ENCODE measurements around the gene ARID2. TPM values are rescaled to one million over a fixed set of nuclear protein-coding genes. Genes with fewer than 3 reads are reported as not detected.

ARID2 gene
- total and polyA plus RNA-seq, 8 donors: 29.2 to 42.6 (median 34.1) TPM

- H3K36me3 ChIP-seq: no peaks in the 10 kb centered on the region
- no peaks in the 10 kb centered on the region for H3K27me3 ChIP-seq
- H3K4me3 ChIP-seq: no peak overlapping the region
- H3K4me1 ChIP-seq: no peaks in the 10 kb centered on the region
- DNase-seq: no peak
- no peak overlapping the region for H3K27ac ChIP-seq
- H3K9me3 ChIP-seq: peaks cover 0 to 26% of the 10 kb centered on the region in 2 donors
- TF ChIP-seq CTCF (IDR thresholded peaks at IDR 0.05): no peak
- no peak for ATAC-seq
- intact Hi-C loops (cut with DNase I): no loop called here
These were observed 32.1 kb upstream of the ARID2 start for GRCh38 chr12:45697371-45697770.

- ATAC-seq (no peak), DNase-seq (no peak)
- Histone ChIP-seq H3K27me3 (no peaks in the 10 kb centered on the region), H3K4me1 (no peaks in the 10 kb centered on the region), H3K27ac (no peak overlapping the region), H3K4me3 (no peak overlapping the region), H3K9me3 (peaks cover 0 to 23% of the 10 kb centered on the region in 2 donors), H3K36me3 (no peaks in the 10 kb centered on the region)
- TF ChIP-seq CTCF (IDR thresholded peaks at IDR 0.05): no peak
- intact Hi-C loops (cut with DNase I): no loop called here
These were observed 28.2 kb upstream of the ARID2 start for GRCh38 chr12:45701296-45701695.

- ATAC-seq (no peak), DNase-seq (no peak)
- intact Hi-C loops (cut with DNase I): no loop called here
- TF ChIP-seq CTCF (IDR thresholded peaks at IDR 0.05): no peak
- no peak overlapping the region for H3K27ac ChIP-seq
- peaks cover 2 to 13% of the 10 kb centered on the region in 2 donors for H3K9me3 ChIP-seq
- H3K4me1 ChIP-seq: peaks cover 0 to 4% of the 10 kb centered on the region in 2 donors
- H3K4me3 ChIP-seq: no peak overlapping the region
- no peaks in the 10 kb centered on the region for H3K27me3 ChIP-seq
- no peaks in the 10 kb centered on the region for H3K36me3 ChIP-seq
These were observed 25.6 kb upstream of the ARID2 start for GRCh38 chr12:45703942-45704341.

- H3K27me3 ChIP-seq: no peaks in the 10 kb centered on the region
- TF ChIP-seq CTCF (IDR thresholded peaks at IDR 0.05): no peak
- ATAC-seq (no peak), DNase-seq (no peak)
- H3K4me3 ChIP-seq: no peak overlapping the region
- no peaks in the 10 kb centered on the region for H3K36me3 ChIP-seq
- intact Hi-C loops (cut with DNase I): no loop called here
- no peak overlapping the region for H3K27ac ChIP-seq
- H3K9me3 ChIP-seq: peaks cover 2 to 13% of the 10 kb centered on the region in 2 donors
- H3K4me1 ChIP-seq: peaks cover 0 to 4% of the 10 kb centered on the region in 2 donors
These were observed 24.5 kb upstream of the ARID2 start for GRCh38 chr12:45704968-45705367.

GRCh38 chr12:45705404-45705803, 24.1 kb upstream of the ARID2 start:
- no peak overlapping the region for H3K4me3 ChIP-seq
- H3K27me3 ChIP-seq: no peaks in the 10 kb centered on the region
- H3K4me1 ChIP-seq: peaks cover 0 to 4% of the 10 kb centered on the region in 2 donors
- no peak for TF ChIP-seq CTCF (IDR thresholded peaks at IDR 0.05)
- ATAC-seq (no peak), DNase-seq (no peak)
- H3K36me3 ChIP-seq: no peaks in the 10 kb centered on the region
- no peak overlapping the region for H3K27ac ChIP-seq
- intact Hi-C loops (cut with DNase I): no loop called here
- peaks cover 2 to 13% of the 10 kb centered on the region in 2 donors for H3K9me3 ChIP-seq
